Endothelial cell of umbilical vein (primary cell): Measurements from ENCODE around the gene MCCC2.

ENCODE experiments used
- CTCF ChIP-seq, 2 donors: IDR thresholded peaks; 1 replicate in 1 of 2; 2 replicates in 1 of 2; pipeline ENCODE4 v1.5.1; 2011; ENCODE audit warnings: low read length in 2 of 2, mild to moderate bottlenecking in 2 of 2, moderate library complexity in 2 of 2, control low read depth in 1 of 2, inconsistent platforms in 1 of 2, low read depth in 1 of 2; ENCODE audit not compliant: insufficient read depth in 1 of 2; ENCODE audit errors: extremely low read depth in 1 of 2
- EZH2 ChIP-seq: IDR thresholded peaks from 2 replicates; pipeline ENCODE4 v1.6.1; 2012; ENCODE audit warnings: borderline replicate concordance, low read depth, mild to moderate bottlenecking, moderate library complexity, low read length, inconsistent platforms; ENCODE audit not compliant: severe bottlenecking
- FOS ChIP-seq: IDR thresholded peaks from 2 replicates; pipeline ENCODE4 v1.6.1; 2011; ENCODE audit warnings: mild to moderate bottlenecking, low read length, moderate library complexity, borderline replicate concordance; ENCODE audit not compliant: insufficient read depth
- GATA2 ChIP-seq: IDR thresholded peaks from 2 replicates; pipeline ENCODE4 v1.7.0; 2011; ENCODE audit warnings: low read depth, mild to moderate bottlenecking, moderate library complexity, mixed read lengths, low read length; ENCODE audit not compliant: insufficient read length, insufficient read depth
- JUN ChIP-seq: IDR thresholded peaks from 2 replicates; pipeline ENCODE4 v1.6.1; 2011; ENCODE audit warnings: borderline replicate concordance, low read depth; ENCODE audit not compliant: insufficient read length, insufficient read depth
- MAX ChIP-seq: IDR thresholded peaks from 2 replicates; pipeline ENCODE4 v1.6.1; 2011; ENCODE audit not compliant: insufficient read depth, insufficient read length
- MYC ChIP-seq: IDR thresholded peaks from one replicate; pipeline ENCODE4 v1.6.1; 2011; ENCODE audit warnings: mild to moderate bottlenecking, low read depth, low read length
- POLR2A ChIP-seq: IDR thresholded peaks from 2 replicates; pipeline ENCODE4 v1.6.1; 2012; ENCODE audit warnings: low read depth, mild to moderate bottlenecking, control low read depth, low read length
- POLR2AphosphoS5 ChIP-seq: IDR thresholded peaks from 2 replicates; pipeline ENCODE4 v1.6.1; 2012; ENCODE audit warnings: low read depth, mild to moderate bottlenecking, control low read depth, low read length, moderate library complexity; ENCODE audit not compliant: insufficient read depth

GRCh38 chr5:71563161-71563560 lies 24.0 kb upstream of the MCCC2 start:
- TF ChIP-seq CTCF (IDR thresholded peaks at IDR 0.05; ENCODE audit: extremely low read depth in 1 of 2, insufficient read depth in 1 of 2, low read depth in 1 of 2, low read length in 2 of 2) (no peak), POLR2A (no peak), MAX (no peak), POLR2AphosphoS5 (no peak), MYC (no peak), EZH2 (no peak), GATA2 (no peak), FOS (no peak), JUN (no peak)
